Activated CD4-positive, alpha-beta memory T cell treated with anti-CD3 and anti-CD28 coated beads for 36 hours (primary cell): Measurements from ENCODE around the gene UCK1. TPM values are rescaled to one million over a fixed set of nuclear protein-coding genes. Genes with fewer than 3 reads are reported as not detected.

Experiments used
- CTCF ChIA-PET: fragments of 350-600 bp; sonication (Branson Sonifier 250); formaldehyde crosslinking; loops from one replicate; lab custom pipeline; 2021; ENCODE audit warnings: antibody characterized with exemption, inconsistent platforms; lab: Charles Lee
- POLR2A ChIA-PET: fragments of 350-600 bp; sonication (Branson Sonifier 250); formaldehyde crosslinking; loops from one replicate; lab custom pipeline; 2021; ENCODE audit warnings: antibody characterized with exemption; lab: Charles Lee
- DNase-seq: peaks from one replicate; pipeline ENCODE4 v3.0.0-alpha.2; 2020
- H3K27ac Mint-ChIP-seq: one replicate; pipeline ENCODE4 v1.8.0; 2021; ENCODE audit warnings: mixed read lengths
- H3K27me3 Mint-ChIP-seq: one replicate; pipeline ENCODE4 v1.8.0; 2021; ENCODE audit warnings: mixed read lengths
- H3K36me3 Mint-ChIP-seq: one replicate; pipeline ENCODE4 v1.8.0; 2021; ENCODE audit warnings: mixed read lengths
- H3K4me1 Mint-ChIP-seq: one replicate; pipeline ENCODE4 v1.8.0; 2021; ENCODE audit warnings: low read depth, mixed read lengths
- H3K4me3 Mint-ChIP-seq: one replicate; pipeline ENCODE4 v1.8.0; 2021; ENCODE audit warnings: mild to moderate bottlenecking, mixed read lengths
- H3K9me3 Mint-ChIP-seq: one replicate; pipeline ENCODE4 v1.8.0; 2021; ENCODE audit warnings: mixed read lengths
- intact Hi-C: fragments of 100-400 bp; cut with micrococcal nuclease; formaldehyde crosslinking; loops from one replicate; pipeline ENCODE4 v1.15.1; 2023
- total RNA-seq, 2 experiments: library from RNA; stranded (reverse); gene quantifications; one replicate each; pipeline ENCODE4 v1.2.3, GENCODE V29; 2021

Gene UCK1
- total RNA-seq, 2 experiments from 2014 or later = 15.7 to 18.6 TPM

GRCh38 chr9:131546336-131547084 is 15.4 kb upstream of the UCK1 start:
- intact Hi-C loops = no loop called here
- Mint-ChIP-seq H3K27me3 (peaks cover 43% of the 10 kb centered on the region), H3K4me1 (peaks cover 13% of the 10 kb centered on the region), H3K4me3 (peak overlapping the region; percentile 53), H3K9me3 (peaks cover 24% of the 10 kb centered on the region), H3K27ac (no peak overlapping the region), H3K36me3 (peaks cover 10% of the 10 kb centered on the region)
- ChIA-PET CTCF (interaction anchor here (0.8 to 1.1 kb wide), 2 partner anchors 46 to 211 kb away, joined by 3 read pairs; no protein-coding TSS in a partner anchor), POLR2A (interaction anchor here (1.0 kb wide), 1 partner anchor 18 kb away, joined by 4 read pairs; no protein-coding TSS in a partner anchor)
- DNase-seq = peak; percentile 46

DNA sequence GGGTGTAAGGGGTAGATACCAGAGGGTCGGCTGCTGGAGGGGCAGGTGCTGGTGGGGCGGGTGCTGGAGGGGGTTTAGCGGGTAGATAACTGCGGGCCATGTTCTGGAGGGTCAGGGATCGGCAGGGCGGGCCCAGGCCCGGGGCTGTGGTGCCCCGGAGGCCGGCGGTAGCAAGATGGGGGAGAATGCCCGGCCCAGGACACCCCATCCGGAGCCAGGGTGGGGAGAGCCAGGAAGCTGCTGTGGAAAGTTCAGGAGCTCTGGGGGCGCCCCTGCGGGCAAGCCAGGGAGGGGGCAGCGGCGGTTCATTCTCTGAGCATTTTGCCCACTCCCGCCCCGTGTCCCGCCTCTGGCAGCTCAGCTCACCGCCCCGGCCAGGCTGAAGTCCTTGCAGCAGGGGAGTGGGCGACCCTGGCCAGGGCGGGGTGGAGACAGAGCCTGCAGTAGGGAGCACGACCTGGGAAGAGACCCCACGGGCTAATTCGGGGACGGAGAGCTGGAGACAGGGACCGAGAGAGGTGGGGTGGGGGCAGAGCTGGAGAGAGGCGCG is 14.8 kb upstream of the UCK1 start:
- intact Hi-C loops = no loop called here
- H3K27ac Mint-ChIP-seq = no peak overlapping the region
- CTCF ChIA-PET = no interaction called here

GRCh38 chr9:131545003-131545785 is 14.1 kb upstream of the UCK1 start, which contains the start of gene PRRT1B:
TSS of gene PRRT1B (plus strand) at chr9:131545523. CDS start at chr9:131545616, 93 bp downstream.
- peaks cover 10% of the 10 kb centered on the region for H3K36me3 Mint-ChIP-seq
- peaks cover 24% of the 10 kb centered on the region for H3K9me3 Mint-ChIP-seq
- ChIA-PET POLR2A (no interaction called here), CTCF (interaction anchor here (0.7 kb wide), 1 partner anchor 15 kb away, joined by 3 read pairs; no protein-coding TSS in a partner anchor)
- no peak for DNase-seq
- no peak within 1 kb of the TSS for H3K27ac Mint-ChIP-seq
- intact Hi-C loops = no loop called here
- peaks cover 16% of the 10 kb centered on the region for H3K4me1 Mint-ChIP-seq
- H3K4me3 Mint-ChIP-seq = no peak within 1 kb of the TSS
- peaks cover 42% of the 10 kb centered on the region for H3K27me3 Mint-ChIP-seq

More for the DNA sequence above, 14.8 kb upstream of the UCK1 start:
- Mint-ChIP-seq H3K9me3 (peaks cover 24% of the 10 kb centered on the region), H3K4me1 (peaks cover 13% of the 10 kb centered on the region), H3K36me3 (peaks cover 10% of the 10 kb centered on the region), H3K4me3 (no peak overlapping the region), H3K27me3 (peaks cover 42% of the 10 kb centered on the region)
- DNase-seq = no peak
- POLR2A ChIA-PET = interaction anchor here (1.0 kb wide), 1 partner anchor 19 kb away, joined by 4 read pairs; no protein-coding TSS in a partner anchor

- H3K9me3 Mint-ChIP-seq = peaks cover 24% of the 10 kb centered on the region
- POLR2A ChIA-PET = no interaction called here
- H3K4me3 Mint-ChIP-seq = no peak overlapping the region
- CTCF ChIA-PET = no interaction called here
- peaks cover 24% of the 10 kb centered on the region for H3K4me1 Mint-ChIP-seq
- H3K36me3 Mint-ChIP-seq = peaks cover 10% of the 10 kb centered on the region
- H3K27me3 Mint-ChIP-seq = peaks cover 23% of the 10 kb centered on the region
- DNase-seq = no peak
- intact Hi-C loops = no loop called here
- H3K27ac Mint-ChIP-seq = no peak overlapping the region
These were observed 12.1 kb upstream of the UCK1 start for GRCh38 chr9:131543141-131543540.

DNA sequence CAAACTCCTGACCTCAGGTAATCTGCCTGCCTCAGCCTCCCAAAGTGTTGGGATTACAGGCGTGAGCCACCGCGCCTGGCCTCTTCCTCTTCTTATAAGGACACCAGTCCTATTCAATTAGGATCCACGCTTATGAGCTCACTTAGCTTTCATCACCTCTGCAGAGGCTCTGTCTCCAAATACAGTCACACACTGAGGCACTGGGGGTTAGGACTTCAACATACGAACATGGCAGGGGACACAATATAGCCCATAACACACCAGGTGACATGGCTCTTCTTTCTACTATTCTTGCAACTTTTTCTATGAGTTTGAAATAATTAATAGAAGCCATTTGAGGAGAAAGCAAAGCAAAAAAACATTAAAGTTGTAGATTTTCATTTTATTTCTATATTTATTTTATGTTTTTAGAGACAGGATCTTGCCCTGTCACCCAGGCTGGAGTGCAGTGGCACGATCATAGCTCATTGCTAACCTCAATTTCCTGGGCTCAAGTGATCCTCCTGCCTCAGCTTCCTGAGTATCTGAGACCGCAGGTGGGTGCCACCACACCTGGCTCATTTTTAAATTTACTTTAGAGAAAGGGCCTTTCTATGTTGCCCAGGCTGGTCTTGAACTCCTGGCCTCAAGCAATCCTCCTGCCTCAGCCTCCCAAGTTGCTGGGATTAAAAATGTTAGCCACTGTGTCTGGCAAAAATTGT is 8.3 kb upstream of the UCK1 start:
- Mint-ChIP-seq H3K27ac (no peak overlapping the region), H3K27me3 (no peaks in the 10 kb centered on the region), H3K4me3 (no peak overlapping the region), H3K4me1 (peaks cover 21% of the 10 kb centered on the region), H3K36me3 (peaks cover 10% of the 10 kb centered on the region), H3K9me3 (peaks cover 19% of the 10 kb centered on the region)
- ChIA-PET POLR2A (no interaction called here), CTCF (interaction anchor here (0.7 to 1.6 kb wide), 3 partner anchors 20 to 189 kb away, joined by 3 to 4 read pairs (median 3); no protein-coding TSS in a partner anchor)
- peak; percentile 38 for DNase-seq
- intact Hi-C loops = no loop called here

- POLR2A ChIA-PET = no interaction called here
- Mint-ChIP-seq H3K9me3 (peaks cover 4% of the 10 kb centered on the region), H3K4me3 (no peak overlapping the region), H3K27ac (no peak overlapping the region), H3K36me3 (peaks cover 2% of the 10 kb centered on the region), H3K27me3 (no peaks in the 10 kb centered on the region), H3K4me1 (peaks cover 22% of the 10 kb centered on the region)
- intact Hi-C loops = no loop called here
- DNase-seq = no peak
- CTCF ChIA-PET = no interaction called here
These were observed 6.9 kb upstream of the UCK1 start for GRCh38 chr9:131537946-131538345.

- H3K27me3 Mint-ChIP-seq = no peaks in the 10 kb centered on the region
- ChIA-PET POLR2A (no interaction called here), CTCF (interaction anchor here (1.1 kb wide), 1 partner anchor 185 kb away, joined by 3 read pairs; no protein-coding TSS in a partner anchor)
- DNase-seq = no peak
- H3K4me3 Mint-ChIP-seq = no peak overlapping the region
- H3K4me1 Mint-ChIP-seq = peaks cover 25% of the 10 kb centered on the region
- intact Hi-C loops = no loop called here
- peaks cover 2% of the 10 kb centered on the region for H3K36me3 Mint-ChIP-seq
- no peak overlapping the region for H3K27ac Mint-ChIP-seq
- no peaks in the 10 kb centered on the region for H3K9me3 Mint-ChIP-seq
These were observed 3.7 kb upstream of the UCK1 start for GRCh38 chr9:131534721-131535237.

GRCh38 chr9:131530546-131530919 is 530 bp downstream of the UCK1 start:
- H3K27ac Mint-ChIP-seq = peak overlapping the region; percentile 45
- DNase-seq = peak; percentile 39
- H3K36me3 Mint-ChIP-seq = peaks cover 24% of the 10 kb centered on the region
- ChIA-PET POLR2A (no interaction called here), CTCF (no interaction called here)
- intact Hi-C loops = loop anchor here (2.0 kb wide), 1 partner anchor 28 kb away; the partner anchor contains the start of gene POMT1
- H3K9me3 Mint-ChIP-seq = no peaks in the 10 kb centered on the region
- H3K4me1 Mint-ChIP-seq = peaks cover 24% of the 10 kb centered on the region
- H3K4me3 Mint-ChIP-seq = peak overlapping the region; percentile 81
- H3K27me3 Mint-ChIP-seq = no peaks in the 10 kb centered on the region

DNA sequence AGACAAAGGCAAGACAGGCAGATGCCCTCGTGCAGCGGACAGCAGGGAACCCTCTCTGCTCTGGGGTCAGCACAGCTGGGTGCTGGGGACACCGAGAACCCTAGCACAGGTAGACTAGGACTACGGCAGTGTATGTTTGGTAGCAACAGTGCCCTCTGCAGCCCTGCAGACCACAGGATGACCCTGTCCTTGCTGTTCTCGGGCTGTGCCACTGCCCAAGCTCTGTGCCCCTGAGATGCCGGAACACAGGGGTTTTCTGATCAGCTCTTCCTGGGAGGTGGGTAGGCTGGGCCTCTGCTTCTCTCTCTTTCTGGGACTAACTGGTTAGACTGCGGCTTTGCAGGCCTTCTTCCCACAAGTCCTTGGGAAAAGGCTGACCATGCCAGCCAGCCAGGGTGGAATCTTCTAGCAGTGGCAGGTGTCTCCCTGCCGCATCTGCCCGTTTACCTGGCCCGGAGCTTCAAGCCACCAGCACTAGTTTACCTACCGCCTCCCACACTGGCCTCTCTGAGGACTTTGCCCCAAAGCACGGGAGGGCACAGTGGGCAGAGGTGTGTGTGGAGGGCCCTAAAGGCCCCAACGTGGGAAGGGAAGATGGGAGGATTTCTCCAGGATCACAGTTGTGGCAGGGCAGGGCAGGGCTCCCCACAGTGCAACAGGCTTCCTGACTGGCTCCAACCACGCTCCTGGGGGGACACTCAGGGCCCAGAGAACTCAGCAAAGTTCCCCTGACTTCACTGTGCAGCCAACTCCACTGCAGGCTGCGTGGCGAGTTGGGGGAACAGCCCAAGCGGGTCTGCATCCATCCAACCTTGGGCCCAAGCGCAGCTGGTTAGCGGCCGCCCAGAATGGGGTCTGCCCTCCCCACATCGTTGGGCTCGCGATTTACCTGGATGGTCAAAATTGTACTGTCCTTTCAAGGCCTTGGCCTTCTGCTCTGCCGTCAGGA is 1.2 kb downstream of the UCK1 start:
- Mint-ChIP-seq H3K9me3 (no peaks in the 10 kb centered on the region), H3K27ac (peak overlapping the region; percentile 45)
- POLR2A ChIA-PET = interaction anchor here (0.6 kb wide), 1 partner anchor 288 kb away, joined by 3 read pairs; no protein-coding TSS in a partner anchor

DNA sequence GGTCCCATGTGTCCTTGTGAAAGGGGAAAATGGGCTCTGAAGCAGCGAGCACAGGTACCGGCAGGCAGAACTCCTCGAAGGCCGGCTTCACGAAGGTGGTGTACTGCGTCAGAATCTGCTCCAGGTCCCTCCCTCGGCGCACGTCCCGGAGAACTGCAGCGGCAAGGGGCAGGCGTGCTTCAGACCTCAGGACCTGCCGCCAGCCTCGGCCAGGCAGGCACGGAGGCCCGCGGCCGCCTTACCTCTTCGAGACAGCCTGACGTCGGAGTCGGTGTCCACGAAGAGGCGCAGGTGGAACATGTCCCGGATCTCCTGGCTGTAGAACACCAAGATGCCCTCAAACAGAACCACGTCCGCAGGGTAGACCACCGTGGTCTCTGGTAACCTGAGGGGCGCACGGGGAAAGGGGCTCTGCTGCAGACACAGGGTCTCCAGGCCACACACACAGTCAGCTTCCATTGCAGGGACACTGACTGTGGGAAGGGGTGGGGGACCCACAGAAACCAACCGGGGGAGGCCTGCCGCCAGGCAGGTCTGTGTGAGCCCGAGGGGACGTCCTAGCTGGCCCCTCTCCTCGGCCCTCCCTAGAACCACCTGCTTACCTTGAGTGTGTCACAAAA is 2.1 kb downstream of the UCK1 start:
- POLR2A ChIA-PET = interaction anchor here (0.6 kb wide), 1 partner anchor 288 kb away, joined by 3 read pairs; no protein-coding TSS in a partner anchor
- CTCF ChIA-PET = no interaction called here
- intact Hi-C loops = no loop called here
- no peaks in the 10 kb centered on the region for H3K27me3 Mint-ChIP-seq
- H3K4me3 Mint-ChIP-seq = peak overlapping the region; percentile 81
- H3K4me1 Mint-ChIP-seq = peaks cover 21% of the 10 kb centered on the region
- DNase-seq = no peak
- H3K27ac Mint-ChIP-seq = no peak overlapping the region
- H3K36me3 Mint-ChIP-seq = peaks cover 34% of the 10 kb centered on the region
- H3K9me3 Mint-ChIP-seq = no peaks in the 10 kb centered on the region

More for the DNA sequence above, 1.2 kb downstream of the UCK1 start:
- no peak for DNase-seq
- intact Hi-C loops = loop anchor here (2.0 kb wide), 1 partner anchor 27 kb away; the partner anchor contains the start of gene POMT1
- Mint-ChIP-seq H3K4me1 (peaks cover 20% of the 10 kb centered on the region), H3K36me3 (peaks cover 27% of the 10 kb centered on the region), H3K27me3 (no peaks in the 10 kb centered on the region), H3K4me3 (peak overlapping the region; percentile 81)
- CTCF ChIA-PET = no interaction called here
